GM12878 (cell line): ENCODE data around the gene C2orf69. TPM values are rescaled to one million over a fixed set of nuclear protein-coding genes. Genes with fewer than 3 reads are reported as not detected.

Experiments used
- ATAC-seq: fragments of 200-7000 bp; cut with Tn5 transposase; 3 replicates; pipeline ENCODE4 v1.9.1; 2020; ENCODE audit warnings: mild to moderate bottlenecking, moderate library complexity
- BruUV-seq: library from RNA; stranded (reverse); fragments of 400-500 nt; replicated peaks from 2 replicates; lab custom pipeline; 2021; lab: Mats Ljungman, UMichigan
- CTCF ChIA-PET: fragments of 300-600 bp; sonication (Branson Sonifier 250); formaldehyde crosslinking; extraction: SDS; loops from one replicate; lab custom pipeline; 2021; ENCODE audit warnings: inconsistent platforms; lab: Yijun Ruan, JAX
- POLR2A ChIA-PET: fragments of 350-600 bp; formaldehyde crosslinking; extraction: SDS; loops from one replicate; lab custom pipeline; 2021; ENCODE audit warnings: inconsistent platforms; lab: Charles Lee
- RAD21 ChIA-PET: fragments of 300-600 bp; sonication (Branson Sonifier 250); formaldehyde crosslinking; loops from one replicate; lab custom pipeline; 2023; ENCODE audit warnings: antibody characterized with exemption; ENCODE audit not compliant: unreplicated experiment; lab: Charles Lee
- SMC1A ChIA-PET: fragments of 300-600 bp; sonication (Branson Sonifier 250); formaldehyde crosslinking; loops from one replicate; lab custom pipeline; 2023; ENCODE audit not compliant: unreplicated experiment, uncharacterized antibody; lab: Charles Lee
- DNase-seq: peaks from one replicate; pipeline ENCODE4 v3.0.0-alpha.2; 2011; ENCODE audit warnings: low read depth, low spot score
- FAIRE-seq: peaks from 3 replicates; lab custom pipeline; 2011; peaks lifted over from hg19 to GRCh38; lab: Jason Lieb, UNC
- H2AFZ ChIP-seq: 2 replicates; pipeline ENCODE4 v1.6.0; 2011; ENCODE audit warnings: low read depth, low read length, control low read depth; ENCODE audit not compliant: control insufficient read depth
- H3K27ac ChIP-seq: 2 replicates; pipeline ENCODE4 v1.5.1; 2011; ENCODE audit warnings: control low read depth; ENCODE audit not compliant: control insufficient read depth, insufficient read depth
- H3K27me3 ChIP-seq, 2 experiments: replicated peaks in 1 of 2; 2 replicates each; pipeline versions ENCODE4 v1.6.0 to v1.6.1; 2011; ENCODE audit warnings: low read length in 1 of 2; ENCODE audit not compliant: control insufficient read depth in 2 of 2, insufficient read depth in 2 of 2
- H3K36me3 ChIP-seq, 2 experiments: 2 replicates each; pipeline ENCODE4 v1.5.1; 2011; ENCODE audit warnings: low read length in 1 of 2; ENCODE audit not compliant: control insufficient read depth in 2 of 2, insufficient read depth in 2 of 2
- H3K4me1 ChIP-seq: 2 replicates; pipeline ENCODE4 v1.6.1; 2011; ENCODE audit warnings: mild to moderate bottlenecking, low read length, moderate library complexity, mixed read lengths; ENCODE audit not compliant: control insufficient read depth, insufficient read depth
- H3K4me2 ChIP-seq: 2 replicates; pipeline ENCODE4 v1.6.0; 2011; ENCODE audit warnings: control low read depth; ENCODE audit not compliant: control insufficient read depth, insufficient read depth
- H3K4me3 ChIP-seq: fragments of 200-600 bp; sonication (generic); 2 replicates; pipeline ENCODE4 v1.5.1; 2016
- H3K79me2 ChIP-seq: 2 replicates; pipeline ENCODE4 v1.6.0; 2011; ENCODE audit warnings: low read length; ENCODE audit not compliant: control insufficient read depth, insufficient read depth
- H3K9ac ChIP-seq: 2 replicates; pipeline ENCODE4 v1.8.0; 2011; ENCODE audit warnings: low read length, control low read depth, mixed read lengths; ENCODE audit not compliant: control insufficient read depth, insufficient read depth
- H3K9me3 ChIP-seq: replicated peaks from 3 replicates; pipeline ENCODE4 v1.5.1; 2011; ENCODE audit warnings: mild to moderate bottlenecking, low read length; ENCODE audit not compliant: control insufficient read depth, insufficient read depth
- H4K20me1 ChIP-seq: 2 replicates; pipeline ENCODE4 v1.6.0; 2011; ENCODE audit not compliant: control insufficient read depth, insufficient read depth
- BHLHE40 ChIP-seq, 2 experiments: fragments of 450-650 bp in 1 of 2; IDR thresholded peaks; 2 replicates each; pipeline ENCODE4 v1.6.1; 2011 to 2017; ENCODE audit warnings: low read depth in 2 of 2, borderline replicate concordance in 1 of 2, improper control_type of control experiment in 1 of 2, low read length in 1 of 2, mild to moderate bottlenecking in 1 of 2
- CBX5 ChIP-seq: sonication (generic); IDR thresholded peaks from 2 replicates; pipeline ENCODE4 v1.6.1; 2016; ENCODE audit warnings: low read depth, moderate library complexity, mild to moderate bottlenecking, inconsistent platforms
- GABPA ChIP-seq: IDR thresholded peaks from 2 replicates; pipeline ENCODE4 v1.6.1; 2014; ENCODE audit warnings: antibody characterized with exemption, low read depth, mild to moderate bottlenecking, inconsistent platforms
- IRF3 ChIP-seq: fragments of 450-650 bp; IDR thresholded peaks from 2 replicates; pipeline ENCODE4 v1.6.1; 2014; ENCODE audit warnings: mild to moderate bottlenecking
- MEF2B ChIP-seq: fragments of 450-650 bp; IDR thresholded peaks from 2 replicates; pipeline ENCODE4 v1.6.1; 2018; ENCODE audit warnings: mild to moderate bottlenecking, moderate library complexity; ENCODE audit not compliant: partially characterized antibody, poor library complexity, severe bottlenecking
- NBN ChIP-seq: fragments of 450-650 bp; IDR thresholded peaks from 2 replicates; pipeline ENCODE4 v1.6.1; 2016
- PBX3 ChIP-seq: IDR thresholded peaks from 2 replicates; pipeline ENCODE4 v1.6.1; 2011; ENCODE audit warnings: mild to moderate bottlenecking, low read depth, low read length, moderate library complexity; ENCODE audit not compliant: insufficient replicate concordance
- RAD51 ChIP-seq: fragments of 450-650 bp; IDR thresholded peaks from 2 replicates; pipeline ENCODE4 v1.6.1; 2016; ENCODE audit warnings: moderate library complexity, mild to moderate bottlenecking, inconsistent platforms
- SP1 ChIP-seq: IDR thresholded peaks from one replicate; pipeline ENCODE4 v1.6.1; 2011; ENCODE audit warnings: low read depth, low read length
- SREBF1 ChIP-seq: IDR thresholded peaks from 2 replicates; pipeline ENCODE4 v1.6.1; 2012; ENCODE audit warnings: mild to moderate bottlenecking, low read length
- TAF1 ChIP-seq: IDR thresholded peaks from 2 replicates; pipeline ENCODE4 v1.6.1; 2011; ENCODE audit warnings: mild to moderate bottlenecking, low read depth, low read length, borderline replicate concordance
- WRNIP1 ChIP-seq: IDR thresholded peaks from 2 replicates; pipeline ENCODE4 v1.6.1; 2011; ENCODE audit warnings: low read depth, low read length, improper control_type of control experiment, borderline replicate concordance
- YBX1 ChIP-seq: fragments of 450-650 bp; IDR thresholded peaks from 2 replicates; pipeline ENCODE4 v1.6.1; 2016; ENCODE audit warnings: antibody characterized with exemption
- WGBS: methylation state at CpG from one replicate; pipeline ENCODE4 v1.1.6; 2016; ENCODE audit warnings: low lambda C conversion rate; ENCODE audit not compliant: insufficient replicate concordance, insufficient coverage; ENCODE audit errors: missing lambda C conversion rate; 5-methylcytosine and 5-hydroxymethylcytosine counted together
- in situ Hi-C: fragments of 300-500 bp; cut with MboI; formaldehyde crosslinking; loops from 9 replicates; pipeline ENCODE4 v1.14.3; 2018; ENCODE audit warnings: mixed read lengths
- intact Hi-C: fragments of 100-400 bp; cut with micrococcal nuclease; formaldehyde crosslinking; loops from one replicate; pipeline ENCODE4 v1.14.2; 2022; ENCODE audit not compliant: unreplicated experiment
- polyA plus RNA-seq, 11 experiments: library from polyadenylated mRNA; depleted of rRNA in 4 of 11; unstranded in 6 of 11; stranded (reverse) in 5 of 11; fragments of >200 nt; fragmentation: Nextera tagmentation in 4 of 11; fragmentation: Illumina TruSeq in 1 of 11; extraction: Ambion mirVana in 4 of 11; extraction: Trizol in 1 of 11; gene quantifications; 1 replicate in 1 of 11; 2 replicates in 10 of 11; pipeline versions ENCODE4 v1.2.1 to v1.2.3, GENCODE V29; 2011 to 2016; ENCODE audit warnings: inconsistent platforms in 2 of 11, missing spikeins in 2 of 11, low read depth in 1 of 11
- total RNA-seq, 4 experiments: library from RNA; depleted of rRNA in 3 of 4; stranded (reverse); fragments of >200 nt in 3 of 4; fragmentation: Illumina TruSeq in 1 of 4; extraction: Trizol in 1 of 4; gene quantifications; 2 replicates each; pipeline versions ENCODE4 v1.2.1 to v1.2.3, GENCODE V29; 2013 to 2021

Gene C2orf69
- total and polyA plus RNA-seq, 10 of the 15 experiments (the other 5 are each of a cell fraction or from before 2014, with no cell fraction given) = 6.3 to 20.3 (median 11.1) TPM

GRCh38 chr2:199902486-199903110 is 8.5 kb upstream of the C2orf69 start (continued):
- TF ChIP-seq YBX1 = no peak
- TF ChIP-seq SP1 = no peak
- no peak for TF ChIP-seq MEF2B
- TF ChIP-seq GABPA = no peak
- TF ChIP-seq RAD51 = no peak
- TF ChIP-seq IRF3 = no peak

- no peak overlapping the region for H3K27ac ChIP-seq
- TF ChIP-seq BHLHE40 (IDR thresholded peaks at IDR 0.05; ENCODE audit: borderline replicate concordance in 1 of 2, low read depth in 2 of 2, low read length in 1 of 2) = no peak
- TF ChIP-seq PBX3 = no peak
- TF ChIP-seq TAF1 = no peak
- TF ChIP-seq NBN = no peak
- TF ChIP-seq SREBF1 = no peak
- no peak for TF ChIP-seq WRNIP1
- TF ChIP-seq CBX5 = no peak
- no peak overlapping the region for H3K4me3 ChIP-seq
- BruUV-seq = no TSS peak
- no peak for FAIRE-seq
- ChIA-PET SMC1A (no interaction called here), POLR2A (interaction anchor here (0.9 kb wide), 1 partner anchor 9 kb away, joined by 6 read pairs; no protein-coding TSS in a partner anchor), CTCF (interaction anchor here (1.0 kb wide), 1 partner anchor 583 kb away, joined by 3 read pairs; no protein-coding TSS in a partner anchor), RAD21 (no interaction called here)
- H3K4me1 ChIP-seq = no peaks in the 10 kb centered on the region
- no peaks in the 10 kb centered on the region for H3K9me3 ChIP-seq
- no peaks in the 10 kb centered on the region for H3K79me2 ChIP-seq
- intact Hi-C loops (no loop called here), in situ Hi-C loops (no loop called here)
- no peak overlapping the region for H3K9ac ChIP-seq
- DNase-seq = no peak
- 41% methylated on average over 1 of the region's 1 CpG for WGBS
- H2AFZ ChIP-seq = no peak overlapping the region
- H3K36me3 ChIP-seq = no peaks in the 10 kb centered on the region
- H3K27me3 ChIP-seq = no peaks in the 10 kb centered on the region
- H3K4me2 ChIP-seq = no peak overlapping the region
- no peak for ATAC-seq
- H4K20me1 ChIP-seq = no peaks in the 10 kb centered on the region
Observed at GRCh38 chr2:199903111-199903510, 8.0 kb upstream of the C2orf69 start.
